B cell (primary cell): Measurements from ENCODE around the gene RREB1. TPM values are rescaled to one million over a fixed set of nuclear protein-coding genes. Genes with fewer than 3 reads are reported as not detected.

Experiments used
- ATAC-seq: fragments of 200-7000 bp; cut with Tn5 transposase; one replicate; pipeline ENCODE4 v1.10.0; 2021; ENCODE audit warnings: low read depth, mild to moderate bottlenecking, moderate number of reproducible peaks, moderate library complexity
- CTCF ChIA-PET: fragments of 350-600 bp; sonication (Branson Sonifier 250); formaldehyde crosslinking; loops from one replicate; lab custom pipeline; 2021; ENCODE audit warnings: antibody characterized with exemption, inconsistent platforms; lab: Charles Lee
- POLR2A ChIA-PET: fragments of 350-600 bp; sonication (Branson Sonifier 250); formaldehyde crosslinking; loops from one replicate; lab custom pipeline; 2021; ENCODE audit warnings: antibody characterized with exemption; lab: Charles Lee
- DNase-seq: peaks from one replicate; pipeline ENCODE4 v3.0.0; 2013
- H2AFZ ChIP-seq: 2 replicates; pipeline ENCODE4 v1.6.1; 2012; ENCODE audit warnings: mild to moderate bottlenecking, low read depth, low read length; ENCODE audit not compliant: insufficient read depth, poor library complexity, severe bottlenecking
- H3K27ac ChIP-seq, 2 donors: 1 replicate in 1 of 2; 2 replicates in 1 of 2; pipeline ENCODE4 v1.5.1; 2012 to 2013; ENCODE audit warnings: low read length in 2 of 2, mild to moderate bottlenecking in 2 of 2, moderate library complexity in 1 of 2
- H3K27me3 ChIP-seq, 4 experiments: fragments of 200-600 bp in 1 of 4; sonication (generic) in 1 of 4; replicated peaks in 1 of 4; 1 replicate in 2 of 4; 2 replicates in 2 of 4; pipeline versions ENCODE4 v1.6.1 to v1.7.0; 2013 to 2016; ENCODE audit warnings: low read length in 3 of 4, mild to moderate bottlenecking in 2 of 4, mixed read lengths in 1 of 4, moderate library complexity in 1 of 4; ENCODE audit not compliant: insufficient read depth in 4 of 4, control insufficient read depth in 3 of 4; ENCODE audit errors: control extremely low read depth in 1 of 4
- H3K36me3 ChIP-seq, 2 experiments: replicated peaks in 1 of 2; 1 replicate in 1 of 2; 2 replicates in 1 of 2; pipeline versions ENCODE4 v1.6.1 to v1.7.1; 2013; ENCODE audit warnings: low read length in 1 of 2; ENCODE audit not compliant: insufficient read depth in 2 of 2, control insufficient read depth in 1 of 2; ENCODE audit errors: control extremely low read depth in 1 of 2, extremely low read depth in 1 of 2
- H3K4me1 ChIP-seq, 2 donors: fragments of 200-600 bp in 1 of 2; sonication (generic) in 1 of 2; 1 replicate in 1 of 2; 2 replicates in 1 of 2; pipeline versions ENCODE4 v1.5.1 to v1.6.1; 2013 to 2017; ENCODE audit warnings: low read length in 2 of 2; ENCODE audit not compliant: control insufficient read depth in 2 of 2, insufficient read depth in 2 of 2
- H3K4me2 ChIP-seq: replicated peaks from 2 replicates; pipeline ENCODE3; 2012; ENCODE audit warnings: mild to moderate bottlenecking, low read depth, low read length; ENCODE audit not compliant: poor library complexity, severe bottlenecking
- H3K4me3 ChIP-seq, 5 experiments: fragments of 200-600 bp in 1 of 5; sonication (generic) in 1 of 5; 1 replicate in 3 of 5; 2 replicates in 2 of 5; pipeline versions ENCODE4 v1.5.1 to v1.7.0; 2011 to 2016; ENCODE audit warnings: low read length in 4 of 5, mild to moderate bottlenecking in 4 of 5, low read depth in 2 of 5, control low read depth in 1 of 5, moderate library complexity in 1 of 5; ENCODE audit not compliant: insufficient read depth in 1 of 5; ENCODE audit errors: control extremely low read depth in 1 of 5, extremely low read depth in 1 of 5
- H3K79me2 ChIP-seq: fragments of 200-600 bp; sonication (generic); one replicate; pipeline ENCODE4 v1.6.0; 2016; ENCODE audit warnings: low read length; ENCODE audit not compliant: control insufficient read depth, insufficient read depth
- H3K9ac ChIP-seq: fragments of 200-600 bp; sonication (generic); 2 replicates; pipeline ENCODE4 v1.6.1; 2017; ENCODE audit warnings: mild to moderate bottlenecking, low read length, moderate library complexity
- H3K9me3 ChIP-seq, 3 donors: one replicate each; pipeline versions ENCODE4 v1.6.1 to v1.7.1; 2013; ENCODE audit warnings: low read length in 2 of 3; ENCODE audit not compliant: control insufficient read depth in 2 of 3, insufficient read depth in 1 of 3; ENCODE audit errors: control extremely low read depth in 1 of 3
- H4K20me1 ChIP-seq: 2 replicates; pipeline ENCODE4 v1.6.0; 2012; ENCODE audit warnings: mild to moderate bottlenecking, low read length; ENCODE audit not compliant: insufficient read depth, control insufficient read depth, poor library complexity, severe bottlenecking
- H3K27ac Mint-ChIP-seq: one replicate; pipeline ENCODE4 v1.8.0; 2021; ENCODE audit warnings: mixed read lengths
- H3K27me3 Mint-ChIP-seq: one replicate; pipeline ENCODE4 v1.8.0; 2021; ENCODE audit warnings: mixed read lengths
- H3K4me1 Mint-ChIP-seq: one replicate; pipeline ENCODE4 v1.8.0; 2021; ENCODE audit warnings: mixed read lengths
- H3K4me3 Mint-ChIP-seq: one replicate; pipeline ENCODE4 v1.8.0; 2021; ENCODE audit warnings: mixed read lengths
- H3K9me3 Mint-ChIP-seq: one replicate; pipeline ENCODE4 v1.8.0; 2022; ENCODE audit warnings: mixed read lengths; ENCODE audit not compliant: insufficient read depth
- CTCF ChIP-seq: fragments of 200-600 bp; IDR thresholded peaks from one replicate; pipeline ENCODE4 v1.8.0; 2022; ENCODE audit warnings: antibody characterized with exemption, mild to moderate bottlenecking
- EZH2 ChIP-seq: IDR thresholded peaks from 2 replicates; pipeline ENCODE4 v1.6.1; 2012; ENCODE audit warnings: borderline replicate concordance, low read depth, mild to moderate bottlenecking, moderate library complexity, low read length; ENCODE audit not compliant: insufficient read depth, poor library complexity, severe bottlenecking
- WGBS: methylation state at CpG from one replicate; pipeline ENCODE4 v1.1.5; 2013; ENCODE audit warnings: missing lambda C conversion rate; ENCODE audit not compliant: insufficient coverage; 5-methylcytosine and 5-hydroxymethylcytosine counted together
- intact Hi-C: fragments of 100-400 bp; cut with micrococcal nuclease; formaldehyde crosslinking; loops from one replicate; pipeline ENCODE4 v1.10.0; 2022
- polyA plus RNA-seq: library from polyadenylated mRNA; depleted of rRNA; stranded (reverse); fragments of >200 nt; gene quantifications from 2 replicates; pipeline ENCODE4 v1.2.3, GENCODE V29; 2012
- total RNA-seq, 2 donors: library from RNA; stranded (reverse); fragments of 120-200 nt in 1 of 2; gene quantifications; 1 replicate in 1 of 2; 2 replicates in 1 of 2; pipeline versions ENCODE4 v1.2.3 to v1.2.4, GENCODE V29; 2013 to 2022

Gene RREB1
- total and polyA plus RNA-seq, 2 donors (not counting 1 experiment from before 2014, with no cell fraction given) = 10.4 to 58.6 TPM

DNA sequence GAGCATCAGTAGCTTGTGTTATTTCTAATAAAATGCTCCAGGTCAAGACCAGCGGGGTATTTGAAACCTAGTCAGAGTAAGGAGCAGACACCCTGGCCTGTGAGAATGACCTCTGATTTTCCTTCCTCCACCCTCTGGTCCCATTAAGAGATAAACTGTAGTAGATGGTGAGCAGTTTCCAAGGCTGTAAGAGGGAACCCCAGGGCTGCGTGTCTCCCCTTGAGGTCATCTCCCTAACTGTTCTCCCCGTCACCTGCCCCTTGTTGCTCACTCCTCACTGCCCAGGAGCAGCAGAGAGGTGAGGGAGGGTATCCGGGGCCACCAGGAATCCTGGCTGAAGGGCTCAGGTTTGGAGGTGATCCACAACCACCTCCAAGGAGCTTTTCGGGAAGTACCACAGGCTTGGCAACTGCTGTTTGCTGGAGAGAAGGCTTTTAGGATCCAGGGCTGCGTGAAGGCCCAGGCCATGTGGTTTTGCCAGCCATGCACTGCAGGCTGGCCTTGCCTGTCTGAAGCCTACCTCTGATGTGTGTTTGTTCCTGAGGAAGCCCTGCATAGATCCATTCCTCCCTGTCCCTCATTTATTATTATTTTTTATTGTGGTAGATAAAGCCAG is 62.5 kb downstream of the RREB1 start:
- DNase-seq (no peak), ATAC-seq (no peak)
- H3K27me3 ChIP-seq = no peaks in the 10 kb centered on the region
- Mint-ChIP-seq H3K9me3 (no peaks in the 10 kb centered on the region), H3K27ac (no peak overlapping the region), H3K4me1 (peaks cover 61% of the 10 kb centered on the region), H3K27me3 (no peaks in the 10 kb centered on the region), H3K4me3 (no peak overlapping the region)
- H4K20me1 ChIP-seq = peaks cover 87% of the 10 kb centered on the region
- CTCF ChIA-PET = interaction anchor here (1.1 kb wide), 1 partner anchor 74 kb away, joined by 3 read pairs; no protein-coding TSS in a partner anchor
- no peak overlapping the region for H3K4me3 ChIP-seq
- POLR2A ChIA-PET = no interaction called here
- H3K79me2 ChIP-seq = peaks cover 95% of the 10 kb centered on the region
- TF ChIP-seq CTCF (no peak), EZH2 (no peak)
- 96% methylated on average over 4 of the region's 6 CpGs for WGBS
- intact Hi-C loops = no loop called here
- H3K9me3 ChIP-seq = no peaks in the 10 kb centered on the region
- H3K27ac ChIP-seq = peak overlapping the region in 1 of 2 donors; percentile 23
- H3K4me2 ChIP-seq = no peak overlapping the region
- H3K4me1 ChIP-seq = peaks cover 26 to 43% of the 10 kb centered on the region in 2 donors
- no peak overlapping the region for H2AFZ ChIP-seq
- no peak overlapping the region for H3K9ac ChIP-seq
- no peaks in the 10 kb centered on the region for H3K36me3 ChIP-seq

DNA sequence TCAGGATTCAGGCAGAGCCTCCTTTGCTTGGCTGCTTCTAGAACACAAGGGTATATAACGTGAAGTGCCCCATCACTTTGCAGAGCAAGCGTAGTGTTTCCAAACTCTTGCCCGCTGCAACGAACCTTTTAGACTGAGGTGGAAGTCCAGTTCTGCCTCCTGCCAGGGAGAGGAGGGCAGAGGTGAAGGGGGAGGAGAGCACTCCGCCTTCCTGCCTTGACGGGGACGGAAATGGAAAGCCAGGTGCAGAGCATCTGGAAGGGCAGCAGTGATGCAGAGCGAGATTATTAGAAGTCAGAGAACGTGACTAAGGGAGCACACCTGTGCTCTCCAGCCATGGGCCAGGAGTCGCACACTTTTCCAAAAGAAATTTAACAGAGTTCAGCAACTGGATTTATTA is 63.4 kb downstream of the RREB1 start:
- H3K36me3 ChIP-seq = no peaks in the 10 kb centered on the region
- no peak overlapping the region for H3K4me3 ChIP-seq
- H3K27ac ChIP-seq = no peak overlapping the region
- TF ChIP-seq CTCF (no peak), EZH2 (no peak)
- H2AFZ ChIP-seq = no peak overlapping the region
- H3K79me2 ChIP-seq = peaks cover 95% of the 10 kb centered on the region
- no peak for DNase-seq
- H3K9ac ChIP-seq = no peak overlapping the region
- ATAC-seq = no peak
- no peaks in the 10 kb centered on the region for H3K9me3 Mint-ChIP-seq
- intact Hi-C loops = no loop called here
- peaks cover 87% of the 10 kb centered on the region for H4K20me1 ChIP-seq
- POLR2A ChIA-PET = no interaction called here
- 78% methylated on average over 7 of the region's 10 CpGs for WGBS
- H3K27me3 ChIP-seq = no peaks in the 10 kb centered on the region
- no peaks in the 10 kb centered on the region for H3K9me3 ChIP-seq
- CTCF ChIA-PET = no interaction called here
- peak overlapping the region; percentile 12 for H3K4me3 Mint-ChIP-seq
- H3K4me2 ChIP-seq = no peak overlapping the region
- peaks cover 18 to 34% of the 10 kb centered on the region in 2 donors for H3K4me1 ChIP-seq
- peaks cover 52% of the 10 kb centered on the region for H3K4me1 Mint-ChIP-seq
- no peaks in the 10 kb centered on the region for H3K27me3 Mint-ChIP-seq
- peak overlapping the region; percentile 22 for H3K27ac Mint-ChIP-seq
